GM18909 (cell line): ENCODE measurements around the gene CRB2.
"Not testable (repeated sequence)": the region's sequence is repeated elsewhere in the genome, so short reads cannot be mapped to it uniquely, and the experiment has no call there.

Experiments
- ATAC-seq: cut with Tn5 transposase; IDR thresholded peaks from one replicate; pipeline ENCODE4 v1.9.1; 2021; ENCODE audit warnings: mild to moderate bottlenecking; ENCODE audit not compliant: unreplicated experiment, poor library complexity

CRB2 gene

GRCh38 chr9:123398938-123399337 lies 42.9 kb downstream of the CRB2 start:
- not testable (repeated sequence) for ATAC-seq

DNA sequence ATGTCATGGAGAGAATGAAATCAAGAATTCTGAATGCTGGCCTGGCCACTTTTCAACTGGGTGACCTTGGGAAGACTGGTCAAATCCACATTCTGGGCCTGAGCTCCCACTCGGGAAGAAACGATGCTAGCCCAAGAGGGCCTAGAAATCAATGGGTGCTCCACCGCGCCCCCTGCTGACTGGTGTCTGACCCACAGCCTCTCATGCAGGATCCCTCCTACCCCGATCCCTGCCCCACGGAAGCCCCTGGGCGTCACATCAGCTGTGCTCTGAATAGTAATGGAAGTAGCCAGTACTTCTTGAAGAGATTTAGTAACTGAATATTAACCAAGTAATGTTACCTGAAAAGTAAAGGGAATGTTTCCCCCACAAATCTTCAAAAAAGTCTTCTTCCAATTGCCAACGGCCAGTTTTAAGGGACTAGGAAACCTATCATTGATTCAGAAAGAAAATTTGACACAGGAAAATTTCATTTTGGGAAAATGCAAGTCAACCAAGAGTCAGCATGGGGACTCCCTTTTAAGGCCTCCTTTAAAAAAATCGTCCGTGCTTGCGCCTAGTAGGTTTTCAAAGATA lies 43.9 kb downstream of the CRB2 start:
- ATAC-seq = no peak

GRCh38 chr9:123400926-123401503 lies 45.0 kb downstream of the CRB2 start:
- ATAC-seq = no peak

DNA sequence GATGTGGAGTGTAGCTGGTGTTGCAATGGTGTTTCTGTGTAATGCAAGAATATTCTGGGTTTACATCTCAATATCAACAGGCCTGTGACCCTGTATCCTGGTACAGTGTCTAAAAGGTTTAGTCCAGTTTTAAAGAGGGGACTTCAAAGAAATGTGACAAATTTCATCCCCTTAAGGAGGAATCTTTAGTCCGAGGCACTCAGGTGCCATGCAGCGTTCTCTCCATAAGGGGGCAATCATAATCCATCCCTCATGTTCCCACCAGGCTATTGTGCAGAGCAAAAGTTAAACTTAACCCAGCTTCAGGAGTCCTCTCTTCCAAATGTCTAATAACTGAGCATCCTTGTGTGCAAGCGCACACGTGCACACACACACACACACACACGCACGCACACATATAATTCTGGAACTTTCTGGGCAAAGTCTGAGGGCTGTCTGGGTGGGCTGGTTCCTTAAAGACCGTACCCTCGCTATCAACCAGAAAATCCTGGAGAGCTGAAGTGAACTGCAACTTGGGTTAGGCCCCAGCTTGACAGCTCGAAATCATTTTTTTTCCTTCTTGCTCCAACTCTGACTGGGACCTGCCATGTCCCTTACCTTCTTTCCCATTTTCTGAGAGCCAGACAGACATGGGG lies 46.0 kb downstream of the CRB2 start:
- no peak for ATAC-seq

- ATAC-seq = no peak
Measured at GRCh38 chr9:123402981-123403509, 47.0 kb downstream of the CRB2 start.

- no peak for ATAC-seq
Measured at GRCh38 chr9:123406016-123406415, 50.0 kb downstream of the CRB2 start.

GRCh38 chr9:123406691-123407216 lies 50.8 kb downstream of the CRB2 start:
- ATAC-seq = no peak

DNA sequence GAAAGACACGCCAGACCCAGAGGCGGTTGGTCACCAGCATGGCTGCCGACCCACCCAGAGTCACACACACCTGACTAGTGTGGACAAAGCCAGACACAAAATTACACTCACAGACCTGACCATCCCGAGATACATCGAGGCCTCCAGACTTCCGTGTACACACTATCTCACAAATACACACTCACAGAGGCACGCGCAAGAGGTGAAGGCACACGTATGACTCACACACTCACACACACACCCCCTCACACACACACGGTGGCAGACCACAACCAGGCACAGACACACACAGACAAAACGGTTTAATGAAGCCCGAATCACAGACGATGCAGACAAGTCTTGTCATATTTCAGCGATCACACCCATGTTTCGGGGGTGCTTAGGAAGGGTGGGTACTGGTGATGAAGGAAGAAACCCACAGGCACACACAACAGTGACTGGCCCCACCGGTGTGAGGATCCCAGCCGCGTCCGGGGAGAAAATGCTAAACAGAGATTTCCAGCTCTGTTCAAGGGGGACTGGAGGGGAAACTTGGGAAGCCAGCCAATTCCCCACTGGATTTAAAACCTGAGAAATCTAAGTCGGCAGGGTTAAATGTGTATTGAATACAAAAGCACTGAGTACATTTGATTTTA lies 51.3 kb downstream of the CRB2 start:
- ATAC-seq = no peak

GRCh38 chr9:123408313-123409262 lies 52.6 kb downstream of the CRB2 start:
- no peak for ATAC-seq

DNA sequence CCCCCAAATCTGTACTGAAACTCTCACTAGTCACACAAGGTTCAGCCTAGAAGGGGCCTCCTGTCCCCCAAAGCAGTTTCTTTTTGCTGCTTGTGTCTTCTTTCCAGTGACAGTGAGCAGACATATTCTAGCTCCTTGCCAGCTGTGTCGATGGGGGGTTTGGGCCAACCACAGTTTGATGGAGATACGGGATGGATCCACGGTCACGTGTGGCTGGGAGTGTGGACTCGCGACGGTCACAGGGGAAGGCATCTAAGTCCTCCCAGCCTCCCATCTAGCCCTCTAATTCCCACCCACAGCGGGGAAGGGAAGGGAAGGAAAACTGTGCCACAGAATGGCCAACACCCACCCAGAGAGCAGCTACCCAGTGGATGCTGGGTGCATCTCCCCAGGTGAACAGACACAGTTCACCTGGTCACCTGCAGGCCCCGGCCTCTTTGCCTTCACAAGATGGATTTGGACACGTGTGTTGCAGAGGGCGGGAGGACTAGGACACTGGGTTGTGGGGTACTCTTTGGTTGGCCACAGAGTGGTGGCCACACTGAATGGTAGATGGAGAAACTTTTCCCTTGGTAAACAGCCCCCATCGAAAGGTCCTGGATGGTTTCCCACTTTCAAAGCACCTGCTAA lies 54.4 kb downstream of the CRB2 start:
- no peak for ATAC-seq

- no peak for ATAC-seq
Measured at GRCh38 chr9:123411191-123411590, 55.2 kb downstream of the CRB2 start.

GRCh38 chr9:123411636-123412035 lies 55.6 kb downstream of the CRB2 start:
- ATAC-seq = no peak

DNA sequence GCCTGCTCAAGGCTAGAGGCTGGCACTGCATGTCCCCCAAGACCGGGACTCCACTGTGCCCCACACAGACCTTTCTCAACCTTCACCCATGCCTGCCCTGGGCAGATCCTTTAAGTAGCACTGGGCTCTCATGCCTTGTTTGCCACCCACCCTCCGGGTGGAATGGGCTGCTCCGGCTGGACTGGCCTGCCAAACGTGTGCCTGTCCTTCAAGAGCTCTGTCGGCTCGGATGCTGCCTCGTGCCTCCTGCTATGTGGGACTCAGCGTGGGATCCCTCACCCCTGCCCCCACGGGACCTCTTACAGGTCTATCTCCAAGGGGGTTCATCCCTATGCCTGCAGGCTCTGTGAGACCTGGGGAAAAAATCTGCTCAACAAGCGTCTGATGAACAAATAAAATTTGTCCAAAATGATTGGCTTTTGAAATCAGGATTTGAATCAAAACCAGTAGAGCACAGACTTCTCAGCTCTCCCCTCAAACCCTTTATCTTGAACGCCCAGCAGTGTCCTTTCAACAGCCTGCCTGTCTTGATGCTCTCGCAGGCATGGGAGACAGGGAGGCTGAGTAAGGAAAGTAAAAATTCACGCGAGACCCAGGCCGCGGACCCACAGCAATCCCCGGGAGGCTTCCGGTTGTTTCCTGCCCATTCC lies 56.3 kb downstream of the CRB2 start:
- no peak for ATAC-seq

GRCh38 chr9:123414204-123414603 lies 58.2 kb downstream of the CRB2 start:
- ATAC-seq = no peak

DNA sequence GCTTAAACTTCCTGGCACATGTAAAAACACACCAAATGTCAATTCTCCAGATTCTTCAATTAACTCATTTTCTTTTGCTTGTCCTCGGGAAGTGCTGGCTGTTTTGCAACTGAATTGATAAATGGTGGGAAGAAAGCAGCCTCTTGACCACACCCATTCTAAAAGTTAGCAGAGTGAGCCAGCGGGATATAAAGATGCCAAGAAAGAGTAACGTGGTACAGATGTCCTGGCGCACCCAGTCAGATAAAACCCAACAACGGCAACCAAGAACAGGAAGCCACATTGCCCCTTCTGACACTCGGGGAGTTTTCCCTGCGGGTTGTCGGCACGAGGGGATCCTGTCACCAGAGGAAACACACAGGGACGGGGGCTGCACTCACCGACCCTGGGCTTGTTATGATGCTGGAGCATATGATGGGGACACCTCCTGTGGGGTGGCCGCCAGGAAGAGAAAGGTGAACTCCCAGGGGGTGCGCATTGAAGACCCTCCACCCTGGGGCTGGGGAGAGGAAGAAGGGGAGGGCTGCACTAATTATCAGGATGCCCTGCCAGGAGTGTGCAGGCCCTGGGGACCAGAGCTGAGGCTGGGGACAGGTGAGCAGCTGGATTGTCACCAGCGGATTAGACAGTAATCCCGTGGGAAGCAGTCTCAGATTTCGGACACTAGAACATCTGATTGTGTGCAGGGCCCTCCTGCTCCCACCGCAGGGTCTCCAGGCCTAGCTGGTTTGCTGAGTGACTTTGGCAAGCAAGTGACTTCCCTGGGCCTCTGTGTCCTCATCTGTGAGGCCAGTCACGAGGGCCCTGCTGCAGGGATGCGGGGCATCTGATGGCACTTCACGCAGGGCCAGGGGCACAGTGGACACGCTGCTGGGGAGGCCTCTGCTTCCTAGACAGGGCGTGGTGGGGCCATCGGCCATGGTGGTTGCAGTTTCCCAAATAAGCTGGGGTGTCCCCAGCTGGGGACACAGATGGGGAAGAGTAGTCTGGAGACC lies 59.2 kb downstream of the CRB2 start:
- ATAC-seq = no peak

GRCh38 chr9:123416176-123416575 lies 60.2 kb downstream of the CRB2 start:
- no peak for ATAC-seq

GRCh38 chr9:123417289-123418051 lies 61.5 kb downstream of the CRB2 start:
- no peak for ATAC-seq
